ENCODE measurements around the gene SHE. TPM values are rescaled to one million over a fixed set of nuclear protein-coding genes. Genes with fewer than 3 reads are reported as not detected.

The SHE gene
- total and polyA plus RNA-seq, 5 experiments from 2014 or later = not detected

DNA sequence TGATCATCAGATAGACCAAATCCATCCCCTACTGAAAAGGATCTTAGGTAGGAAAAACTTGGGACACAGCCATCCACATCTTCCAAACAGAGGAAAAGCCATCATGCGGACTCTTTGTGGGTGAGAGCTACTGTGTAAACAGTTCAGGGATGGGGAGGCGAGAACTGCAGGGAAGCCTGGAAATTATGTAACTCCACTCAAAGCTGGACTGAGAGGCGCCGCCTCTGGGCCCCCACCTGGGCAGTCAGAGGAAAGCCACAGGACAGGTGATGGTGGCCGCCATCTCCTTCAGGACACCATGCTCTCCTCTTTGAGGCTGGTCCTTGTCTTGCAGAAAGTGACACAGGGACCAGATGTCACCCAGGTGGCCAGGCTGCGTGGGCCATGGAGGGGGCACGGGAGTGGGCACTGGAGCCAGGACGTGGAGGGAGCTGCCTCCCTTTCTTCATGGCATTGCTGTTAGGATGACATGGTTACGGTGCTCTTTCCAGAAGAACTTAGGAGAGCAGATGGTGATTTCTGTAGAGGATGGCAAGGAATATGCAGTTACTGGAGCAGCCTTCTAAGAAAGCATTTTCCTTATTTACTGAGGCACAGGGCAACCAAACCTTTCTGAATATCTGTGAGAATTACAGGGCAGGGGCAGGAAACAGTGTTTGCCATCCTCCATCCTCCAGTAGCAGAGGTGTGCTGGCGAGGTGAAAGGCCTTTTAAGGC is 32.2 kb downstream of the SHE start:
- Mint-ChIP-seq H3K4me3 (no peak overlapping the region), H3K36me3 (peaks cover 0 to 34% (median 0%) of the 10 kb centered on the region in 3 donors), H3K27me3 (no peaks in the 10 kb centered on the region), H3K4me1 (peaks cover 11 to 40% (median 30%) of the 10 kb centered on the region in 4 donors), H3K27ac (peak overlapping the region in 3 of 10 donors; percentile 9 to 84 (median 41)), H3K9me3 (no peaks in the 10 kb centered on the region)
- ATAC-seq = no peak
- POLR2A ChIA-PET = no interaction called here
- no peak for DNase-seq

GRCh38 chr1:154468535-154469250 is 33.5 kb downstream of the SHE start:
- peak overlapping the region in 1 of 10 donors; percentile 62 for H3K4me3 Mint-ChIP-seq
- H3K36me3 Mint-ChIP-seq = peaks cover 0 to 38% (median 0%) of the 10 kb centered on the region in 3 donors
- H3K27me3 Mint-ChIP-seq = no peaks in the 10 kb centered on the region
- H3K9me3 Mint-ChIP-seq = no peaks in the 10 kb centered on the region
- POLR2A ChIA-PET = interaction anchor here (1.0 kb wide), 2 partner anchors 26 to 78 kb away, joined by 3 to 4 read pairs; no protein-coding TSS in a partner anchor
- peak overlapping the region in 6 of 10 donors; percentile 20 to 72 (median 63) for H3K27ac Mint-ChIP-seq
- H3K4me1 Mint-ChIP-seq = peaks cover 16 to 50% (median 40%) of the 10 kb centered on the region in 4 donors
- DNase-seq (no peak), ATAC-seq (no peak)

GRCh38 chr1:154467434-154468102 is 34.6 kb downstream of the SHE start:
- Mint-ChIP-seq H3K4me1 (peaks cover 21 to 58% (median 50%) of the 10 kb centered on the region in 4 donors), H3K27ac (peak overlapping the region in 9 of 10 donors; percentile 17 to 75 (median 63)), H3K36me3 (peaks cover 0 to 39% (median 0%) of the 10 kb centered on the region in 3 donors), H3K27me3 (no peaks in the 10 kb centered on the region), H3K9me3 (no peaks in the 10 kb centered on the region), H3K4me3 (no peak overlapping the region)
- DNase-seq (no peak), ATAC-seq (no peak)
- POLR2A ChIA-PET = interaction anchor here (0.8 to 1.4 kb wide), 3 partner anchors 25 to 64 kb away, joined by 3 to 4 read pairs (median 3); no protein-coding TSS in a partner anchor

GRCh38 chr1:154466921-154467417 is 35.2 kb downstream of the SHE start:
- H3K4me3 Mint-ChIP-seq = no peak overlapping the region
- peaks cover 21 to 60% (median 52%) of the 10 kb centered on the region in 4 donors for H3K4me1 Mint-ChIP-seq
- POLR2A ChIA-PET = interaction anchor here (0.8 to 1.4 kb wide), 2 partner anchors 30 to 64 kb away, joined by 3 read pairs; no protein-coding TSS in a partner anchor
- DNase-seq = no peak
- H3K36me3 Mint-ChIP-seq = peaks cover 0 to 39% (median 0%) of the 10 kb centered on the region in 3 donors
- peak overlapping the region in 7 of 10 donors; percentile 17 to 82 (median 63) for H3K27ac Mint-ChIP-seq
- ATAC-seq = no peak
- no peaks in the 10 kb centered on the region for H3K9me3 Mint-ChIP-seq
- no peaks in the 10 kb centered on the region for H3K27me3 Mint-ChIP-seq

- DNase-seq (no peak), ATAC-seq (no peak)
- Mint-ChIP-seq H3K27me3 (no peaks in the 10 kb centered on the region), H3K36me3 (peaks cover 0 to 39% (median 0%) of the 10 kb centered on the region in 3 donors), H3K4me3 (peak overlapping the region in 4 of 10 donors; percentile 9 to 56 (median 18)), H3K9me3 (no peaks in the 10 kb centered on the region), H3K27ac (peak overlapping the region in 9 of 10 donors; percentile 10 to 91 (median 76)), H3K4me1 (peaks cover 21 to 64% (median 53%) of the 10 kb centered on the region in 4 donors)
- POLR2A ChIA-PET = interaction anchor here (0.9 kb wide), 1 partner anchor 26 kb away, joined by 3 read pairs; no protein-coding TSS in a partner anchor
Observed at GRCh38 chr1:154466206-154466605, 36.0 kb downstream of the SHE start.

GRCh38 chr1:154465621-154466195 is 36.5 kb downstream of the SHE start:
- no peaks in the 10 kb centered on the region for H3K9me3 Mint-ChIP-seq
- POLR2A ChIA-PET = interaction anchor here (0.6 to 3.0 kb wide), 4 partner anchors 26 to 269 kb away, joined by 3 to 14 read pairs (median 5); no protein-coding TSS in a partner anchor
- peak overlapping the region in 9 of 10 donors; percentile 30 to 93 (median 86) for H3K27ac Mint-ChIP-seq
- H3K4me3 Mint-ChIP-seq = peak overlapping the region in 5 of 10 donors; percentile 2 to 63 (median 14)
- ATAC-seq = no peak
- peaks cover 22 to 69% (median 55%) of the 10 kb centered on the region in 4 donors for H3K4me1 Mint-ChIP-seq
- DNase-seq = no peak
- peaks cover 0 to 42% (median 0%) of the 10 kb centered on the region in 3 donors for H3K36me3 Mint-ChIP-seq
- H3K27me3 Mint-ChIP-seq = no peaks in the 10 kb centered on the region

DNA sequence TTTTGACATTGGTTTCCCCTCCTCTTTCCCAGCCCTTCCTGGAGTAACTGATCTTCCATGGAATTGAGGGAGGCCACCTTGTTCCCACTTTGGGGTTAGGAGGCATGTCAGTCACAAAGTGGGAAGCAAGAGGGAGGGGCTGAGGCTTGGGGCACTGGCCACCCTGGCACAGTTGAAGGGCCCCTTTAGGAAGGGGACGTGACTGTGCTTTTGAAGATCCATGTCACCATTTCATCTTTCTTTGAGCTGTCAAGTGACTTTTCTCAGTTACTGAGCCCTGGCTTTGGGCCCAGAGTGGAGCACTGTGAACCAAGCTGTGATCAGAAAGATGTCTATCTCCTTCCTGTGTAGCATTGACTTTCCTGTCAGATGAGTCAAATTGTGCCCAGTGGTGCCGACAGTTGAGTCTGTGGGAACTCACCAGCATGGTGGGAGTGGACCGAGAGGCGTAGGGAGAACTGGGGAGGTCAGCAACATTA is 38.7 kb downstream of the SHE start:
- H3K27ac Mint-ChIP-seq = peak overlapping the region; percentile 54 to 96 (median 92)
- no peaks in the 10 kb centered on the region for H3K9me3 Mint-ChIP-seq
- POLR2A ChIA-PET = interaction anchor here (0.9 to 3.0 kb wide), 4 partner anchors 56 to 78 kb away, joined by 3 to 14 read pairs (median 4); no protein-coding TSS in a partner anchor
- peaks cover 0 to 49% (median 0%) of the 10 kb centered on the region in 3 donors for H3K36me3 Mint-ChIP-seq
- DNase-seq (peak in 9 of 10 donors; percentile 17 to 74 (median 51)), ATAC-seq (peak; percentile 86 to 87)
- no peaks in the 10 kb centered on the region for H3K27me3 Mint-ChIP-seq
- peak overlapping the region; percentile 46 to 86 (median 74) for H3K4me3 Mint-ChIP-seq
- peaks cover 23 to 72% (median 55%) of the 10 kb centered on the region in 4 donors for H3K4me1 Mint-ChIP-seq

- Mint-ChIP-seq H3K27ac (peak overlapping the region in 9 of 10 donors; percentile 13 to 90 (median 60)), H3K27me3 (no peaks in the 10 kb centered on the region), H3K4me3 (peak overlapping the region in 3 of 10 donors; percentile 4 to 45 (median 23)), H3K36me3 (peaks cover 0 to 55% (median 9%) of the 10 kb centered on the region in 3 donors), H3K4me1 (peaks cover 17 to 51% (median 36%) of the 10 kb centered on the region in 4 donors), H3K9me3 (no peaks in the 10 kb centered on the region)
- POLR2A ChIA-PET = interaction anchor here (0.6 to 1.4 kb wide), 2 partner anchors 17 to 159 kb away, joined by 3 to 4 read pairs; no protein-coding TSS in a partner anchor
- DNase-seq = no peak
- ATAC-seq = no peak
Observed at GRCh38 chr1:154460695-154461260, 41.4 kb downstream of the SHE start.

DNA sequence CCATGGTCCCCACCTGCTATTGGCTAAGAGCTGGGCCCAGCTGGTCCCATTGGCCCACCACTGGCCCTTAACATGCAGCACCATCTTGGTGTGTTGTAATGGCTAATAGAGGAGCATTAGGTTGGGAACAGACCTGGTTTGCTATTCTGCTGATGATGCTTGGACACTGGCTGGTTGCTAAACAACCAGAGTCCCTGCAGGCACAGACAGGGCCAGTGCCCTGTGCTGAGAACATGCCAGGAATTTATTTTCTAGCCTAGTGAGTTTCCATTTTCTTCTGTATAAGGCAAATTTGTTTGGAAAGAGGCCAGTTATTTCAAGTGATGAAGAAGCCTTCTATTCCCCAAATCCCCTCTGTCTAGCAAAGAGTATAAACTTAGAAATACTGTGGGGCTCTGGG is 43.1 kb downstream of the SHE start:
- H3K27ac Mint-ChIP-seq = peak overlapping the region in 1 of 10 donors; percentile 22
- H3K9me3 Mint-ChIP-seq = no peaks in the 10 kb centered on the region
- no peak for DNase-seq
- no peaks in the 10 kb centered on the region for H3K27me3 Mint-ChIP-seq
- peaks cover 15 to 40% (median 27%) of the 10 kb centered on the region in 4 donors for H3K4me1 Mint-ChIP-seq
- H3K4me3 Mint-ChIP-seq = no peak overlapping the region
- peaks cover 4 to 59% (median 15%) of the 10 kb centered on the region in 3 donors for H3K36me3 Mint-ChIP-seq
- POLR2A ChIA-PET = interaction anchor here (1.4 kb wide), 1 partner anchor 15 kb away, joined by 4 read pairs; no protein-coding TSS in a partner anchor
- no peak for ATAC-seq

DNA sequence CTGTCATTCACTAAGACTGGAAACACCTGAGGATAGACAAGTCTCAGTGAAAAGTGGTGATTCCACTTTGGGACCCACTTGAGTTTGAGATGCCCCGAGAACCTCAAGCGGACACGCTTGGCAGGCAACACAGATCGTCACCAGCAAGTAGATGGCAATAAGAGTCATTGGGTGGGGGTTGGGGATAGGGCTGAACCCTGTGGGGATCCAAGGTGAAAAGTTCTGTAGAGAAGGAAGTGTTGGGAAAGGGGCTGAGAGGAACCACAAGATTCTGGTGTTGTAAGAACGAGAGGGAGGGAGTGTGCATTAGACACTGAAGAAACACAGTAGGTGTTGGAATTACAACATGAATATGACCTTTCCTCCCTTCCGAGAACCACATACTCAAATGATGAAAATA is 45.6 kb downstream of the SHE start:
- Mint-ChIP-seq H3K27ac (peak overlapping the region in 1 of 10 donors; percentile 15), H3K27me3 (no peaks in the 10 kb centered on the region), H3K4me3 (no peak overlapping the region), H3K9me3 (no peaks in the 10 kb centered on the region), H3K4me1 (peaks cover 19 to 40% (median 29%) of the 10 kb centered on the region in 4 donors), H3K36me3 (peaks cover 4 to 82% (median 31%) of the 10 kb centered on the region in 3 donors)
- no peak for ATAC-seq
- POLR2A ChIA-PET = interaction anchor here (0.6 to 0.7 kb wide), 2 partner anchors 74 to 436 kb away, joined by 4 to 5 read pairs; no protein-coding TSS in a partner anchor
- DNase-seq = no peak

Measured in naive thymus-derived CD8-positive, alpha-beta T cell (primary cell).